Left lobe of liver (tissue), 2 donors: ENCODE measurements around the gene PLXNB3. TPM values are rescaled to one million over a fixed set of nuclear protein-coding genes. Genes with fewer than 3 reads are reported as not detected.
"Not testable (repeated sequence)": the region's sequence is repeated elsewhere in the genome, so short reads cannot be mapped to it uniquely, and the experiment has no call there.

Experiments
- ATAC-seq: fragments of 200-7000 bp; cut with Tn5 transposase; one replicate; pipeline ENCODE4 v1.9.1; 2020; ENCODE audit warnings: mild to moderate bottlenecking, moderate library complexity
- DNase-seq: peaks from one replicate; pipeline ENCODE4 v3.0.0-alpha.2; 2020; ENCODE audit warnings: low spot score
- total RNA-seq: library from RNA; stranded (reverse); gene quantifications from one replicate; pipeline ENCODE4 v1.2.1, GENCODE V29; 2021
- donor health status: DM: no; HTN: no; CAD: no; lungs with moderate emphysema.
- donor health status: DM: no; HTN: yes; CAD: no.

PLXNB3 gene
- total RNA-seq = 1.4 TPM

DNA sequence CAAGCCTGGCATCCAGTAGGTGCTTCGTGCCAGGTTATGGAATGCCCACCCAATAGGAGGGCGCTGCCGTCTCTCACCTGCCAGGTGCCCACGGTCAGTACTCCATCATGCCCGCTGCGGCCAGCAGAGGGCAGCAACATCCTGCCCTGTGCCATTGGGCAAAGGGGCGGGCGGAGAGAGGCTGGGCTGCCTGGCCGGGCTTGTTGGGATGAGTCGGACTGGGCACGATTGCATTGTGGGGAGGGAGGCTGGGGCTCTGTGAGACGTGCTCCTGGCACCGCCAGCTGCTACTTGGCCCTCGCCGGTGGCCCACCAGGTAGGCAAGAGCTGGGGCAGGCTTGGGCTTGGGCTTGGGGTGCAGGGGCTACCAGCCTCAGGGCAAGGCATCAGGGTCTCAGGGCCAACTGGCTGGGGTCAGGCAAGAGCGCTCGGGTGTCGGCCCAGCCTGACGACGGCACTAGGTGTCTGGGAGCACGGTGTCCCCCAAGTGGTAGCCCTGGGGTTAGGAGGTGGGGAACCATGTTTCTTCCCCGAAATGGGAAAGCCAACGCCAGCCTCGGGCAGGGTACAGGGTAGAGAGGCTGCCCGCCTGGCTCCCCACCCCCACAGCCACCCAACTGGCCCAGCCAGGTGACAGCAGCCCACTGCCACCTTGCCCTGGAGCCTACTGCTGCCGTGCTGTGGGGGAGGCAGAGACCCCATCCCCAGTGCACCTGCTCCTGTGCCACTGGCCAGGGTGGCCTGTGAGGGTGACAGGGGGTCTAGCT is at the start of gene PLXNB3:
Gene PLXNB3, plus strand, starts transcription at position 261 of the 767 bp plus-strand sequence. CDS start 1,287 bp downstream, outside the sequence.
- DNase-seq = peak; percentile 72
- peak; percentile 96 for ATAC-seq

- DNase-seq (no peak), ATAC-seq (no peak)
These were observed 49.8 kb upstream of the PLXNB3 start for GRCh38 chrX:153714256-153714655.

GRCh38 chrX:153717445-153717844 is 46.6 kb upstream of the PLXNB3 start:
- DNase-seq (no peak), ATAC-seq (no peak)

DNA sequence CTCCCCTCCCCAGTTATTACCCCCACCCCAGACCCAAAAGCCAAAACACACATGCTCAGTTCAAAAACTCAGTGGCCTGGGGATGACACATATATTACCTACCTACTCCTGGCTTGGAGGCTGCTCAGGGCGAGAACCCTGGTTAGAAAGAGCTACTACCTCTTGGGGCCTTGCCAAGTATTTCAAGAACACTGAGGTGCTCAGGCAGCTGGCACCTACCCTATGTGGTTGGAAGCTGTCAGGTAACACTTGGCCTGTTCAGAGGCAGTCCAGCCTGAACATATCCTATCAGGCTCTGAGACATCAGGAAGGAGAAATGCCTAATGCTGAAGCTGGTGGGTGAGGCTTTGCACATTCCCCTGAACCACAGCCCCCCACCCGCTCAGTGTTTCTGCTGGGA is 44.8 kb upstream of the PLXNB3 start:
- ATAC-seq (no peak), DNase-seq (no peak)

GRCh38 chrX:153719701-153720100 is 44.3 kb upstream of the PLXNB3 start:
- no peak for DNase-seq
- no peak for ATAC-seq

GRCh38 chrX:153722704-153723350 is 41.2 kb upstream of the PLXNB3 start:
- ATAC-seq = no peak
- no peak for DNase-seq

GRCh38 chrX:153723351-153724251 is 40.4 kb upstream of the PLXNB3 start:
- ATAC-seq = peak; percentile 6
- peak; percentile 68 for DNase-seq

DNA sequence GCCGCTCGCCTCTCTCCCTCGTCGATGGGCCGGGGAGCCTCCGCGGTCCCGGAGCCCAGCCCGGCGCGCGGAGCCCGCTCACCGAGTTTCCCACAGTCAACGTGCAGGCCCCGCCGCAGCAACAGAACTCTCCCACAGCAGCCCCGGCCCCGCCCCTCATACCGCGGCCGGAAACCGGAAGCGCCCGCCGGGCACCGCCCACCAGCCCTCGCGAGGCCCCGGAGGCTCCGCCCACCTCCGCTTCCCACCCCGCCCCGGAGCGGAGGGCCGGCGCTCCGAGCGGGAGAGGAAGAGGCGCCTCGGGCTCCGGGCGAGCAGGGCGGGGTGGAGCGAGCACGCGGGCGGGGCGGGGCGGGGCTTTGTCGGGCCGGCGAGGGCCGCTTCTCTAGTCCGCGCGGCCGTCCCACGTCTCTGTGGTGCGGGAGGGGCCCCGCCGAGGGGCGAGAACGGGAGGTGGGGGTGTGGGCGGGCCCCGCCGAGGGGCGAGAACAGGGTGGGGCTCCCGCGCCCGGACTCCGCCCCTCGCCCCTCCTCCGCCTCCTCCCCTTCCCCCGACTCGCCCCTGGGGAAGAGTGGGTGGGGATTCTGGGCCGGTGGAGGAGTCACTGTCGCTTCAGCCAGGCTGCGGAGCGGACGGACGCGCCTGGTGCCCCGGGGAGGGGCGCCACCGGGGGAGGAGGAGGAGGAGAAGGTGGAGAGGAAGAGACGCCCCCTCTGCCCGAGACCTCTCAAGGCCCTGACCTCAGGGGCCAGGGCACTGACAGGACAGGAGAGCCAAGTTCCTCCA is 39.6 kb upstream of the PLXNB3 start, which contains the start of the genes ABCD1 and BCAP31:
Gene ABCD1, plus strand, starts transcription at position 605 of the 787 bp plus-strand sequence. CDS start 411 bp downstream, outside the sequence.
Gene BCAP31, minus strand, starts transcription at position 136 of the 787 bp plus-strand sequence. CDS start 1,143 bp downstream, outside the sequence.
- peak; percentile 79 for ATAC-seq

DNA sequence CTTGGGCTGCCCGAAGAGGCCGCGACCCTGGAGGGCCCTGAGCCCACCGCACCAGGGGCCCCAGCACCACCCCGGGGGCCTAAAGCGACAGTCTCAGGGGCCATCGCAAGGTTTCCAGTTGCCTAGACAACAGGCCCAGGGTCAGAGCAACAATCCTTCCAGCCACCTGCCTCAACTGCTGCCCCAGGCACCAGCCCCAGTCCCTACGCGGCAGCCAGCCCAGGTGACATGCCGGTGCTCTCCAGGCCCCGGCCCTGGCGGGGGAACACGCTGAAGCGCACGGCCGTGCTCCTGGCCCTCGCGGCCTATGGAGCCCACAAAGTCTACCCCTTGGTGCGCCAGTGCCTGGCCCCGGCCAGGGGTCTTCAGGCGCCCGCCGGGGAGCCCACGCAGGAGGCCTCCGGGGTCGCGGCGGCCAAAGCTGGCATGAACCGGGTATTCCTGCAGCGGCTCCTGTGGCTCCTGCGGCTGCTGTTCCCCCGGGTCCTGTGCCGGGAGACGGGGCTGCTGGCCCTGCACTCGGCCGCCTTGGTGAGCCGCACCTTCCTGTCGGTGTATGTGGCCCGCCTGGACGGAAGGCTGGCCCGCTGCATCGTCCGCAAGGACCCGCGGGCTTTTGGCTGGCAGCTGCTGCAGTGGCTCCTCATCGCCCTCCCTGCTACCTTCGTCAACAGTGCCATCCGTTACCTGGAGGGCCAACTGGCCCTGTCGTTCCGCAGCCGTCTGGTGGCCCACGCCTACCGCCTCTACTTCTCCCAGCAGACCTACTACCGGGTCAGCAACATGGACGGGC is 38.8 kb upstream of the PLXNB3 start:
- DNase-seq = no peak

More for the DNA sequence above, 39.6 kb upstream of the PLXNB3 start, which contains the start of the genes ABCD1 and BCAP31:
- peak; percentile 91 for DNase-seq

DNA sequence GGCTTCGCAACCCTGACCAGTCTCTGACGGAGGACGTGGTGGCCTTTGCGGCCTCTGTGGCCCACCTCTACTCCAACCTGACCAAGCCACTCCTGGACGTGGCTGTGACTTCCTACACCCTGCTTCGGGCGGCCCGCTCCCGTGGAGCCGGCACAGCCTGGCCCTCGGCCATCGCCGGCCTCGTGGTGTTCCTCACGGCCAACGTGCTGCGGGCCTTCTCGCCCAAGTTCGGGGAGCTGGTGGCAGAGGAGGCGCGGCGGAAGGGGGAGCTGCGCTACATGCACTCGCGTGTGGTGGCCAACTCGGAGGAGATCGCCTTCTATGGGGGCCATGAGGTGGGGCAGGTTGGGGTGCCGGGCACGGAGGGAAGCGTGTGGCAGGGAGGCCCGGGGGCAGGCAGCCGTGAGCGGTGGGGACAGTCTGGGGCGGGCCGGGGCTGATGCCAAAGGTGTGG is 38.2 kb upstream of the PLXNB3 start:
- DNase-seq = no peak

More for the DNA sequence above, 38.8 kb upstream of the PLXNB3 start:
- peak; percentile 3 for ATAC-seq

DNA sequence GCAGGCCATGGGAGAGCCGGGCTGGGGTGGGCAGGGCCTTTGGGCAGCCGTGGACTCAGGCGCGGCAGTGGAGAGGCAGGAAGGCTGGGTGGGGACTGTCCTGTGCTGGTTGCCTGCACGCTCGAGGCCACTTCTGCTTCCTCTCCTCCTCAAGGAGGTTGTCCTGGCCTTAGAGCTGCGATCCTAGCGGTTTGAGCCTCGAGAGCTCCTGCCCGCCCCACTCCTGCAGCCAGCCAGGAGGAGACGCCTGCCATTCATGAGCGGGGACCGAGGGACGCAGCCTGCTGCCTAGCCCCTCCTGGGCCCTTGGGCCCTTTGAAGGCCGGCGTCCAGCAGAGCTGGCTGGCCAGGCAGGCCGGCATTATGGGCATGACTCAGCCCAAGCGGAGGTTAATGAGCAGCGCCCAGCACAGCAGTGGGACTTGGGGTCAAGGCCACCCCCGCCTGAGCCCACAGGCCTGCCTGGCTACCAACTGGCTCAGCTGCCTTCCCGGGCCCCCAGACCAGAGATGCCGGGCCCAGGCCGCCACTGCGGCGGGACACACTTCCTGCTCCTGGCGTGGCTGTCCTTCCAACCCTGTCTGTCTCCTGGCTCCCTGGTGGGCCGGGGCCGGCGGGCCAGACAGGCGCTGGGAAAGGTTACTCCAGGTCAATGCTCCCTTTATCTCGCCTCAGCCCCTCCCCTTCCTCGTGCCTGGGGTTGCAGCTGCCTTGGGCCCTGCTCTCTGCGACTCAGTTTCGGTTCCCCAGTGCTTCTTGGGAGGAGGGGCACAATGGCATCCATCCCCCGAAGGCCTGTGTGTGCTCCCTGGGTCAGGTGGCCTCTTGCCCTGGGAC is 37.5 kb upstream of the PLXNB3 start:
- DNase-seq (peak; percentile 65), ATAC-seq (peak; percentile 10)

More for the DNA sequence above, 38.2 kb upstream of the PLXNB3 start:
- ATAC-seq = no peak

- ATAC-seq (peak; percentile 37), DNase-seq (peak; percentile 82)
These were observed 36.7 kb upstream of the PLXNB3 start for GRCh38 chrX:153727123-153727931.

DNA sequence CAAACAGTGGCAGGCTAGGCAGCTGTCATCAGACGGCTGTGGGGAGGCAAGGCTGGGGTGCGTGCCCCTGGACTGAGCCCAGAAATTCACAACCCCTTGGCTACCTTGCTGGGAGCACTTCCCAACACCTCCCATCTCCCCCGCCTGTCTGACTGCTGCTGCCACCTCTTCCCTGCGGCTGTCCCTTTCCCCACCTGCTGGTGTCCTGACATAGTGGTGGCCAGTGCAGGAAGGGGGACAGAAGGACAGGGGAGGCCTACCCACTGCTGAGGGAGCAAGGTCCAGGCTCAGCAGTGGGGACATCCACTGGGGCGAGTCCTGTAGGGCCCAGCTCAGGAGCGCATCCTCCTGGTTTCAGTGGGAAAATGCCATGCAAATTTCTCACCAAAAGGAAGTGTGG is 36.0 kb upstream of the PLXNB3 start:
- ATAC-seq (no peak), DNase-seq (no peak)

- no peak for ATAC-seq
- no peak for DNase-seq
These were observed 35.0 kb upstream of the PLXNB3 start for GRCh38 chrX:153728951-153729631.

DNA sequence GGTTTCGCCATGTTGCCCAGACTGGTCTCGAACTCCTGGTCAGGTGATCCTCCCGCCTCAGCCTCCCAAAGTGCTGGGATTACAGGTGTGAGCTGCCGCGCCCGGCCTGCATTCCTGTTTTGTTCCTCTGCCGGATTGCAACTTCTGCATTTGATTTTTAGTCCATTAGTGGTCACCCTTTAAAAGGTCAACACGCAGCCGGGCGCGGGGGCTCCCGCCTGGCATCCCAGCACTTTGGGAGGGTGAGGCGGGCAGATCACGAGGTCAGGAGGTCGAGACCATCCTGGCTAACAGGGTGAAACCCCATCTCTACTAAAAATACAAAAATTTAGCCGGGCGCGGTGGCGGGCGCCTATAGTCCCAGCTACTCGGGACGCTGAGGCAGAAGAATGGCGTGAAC is 33.9 kb upstream of the PLXNB3 start:
- ATAC-seq, DNase-seq: not testable (repeated sequence)

DNA sequence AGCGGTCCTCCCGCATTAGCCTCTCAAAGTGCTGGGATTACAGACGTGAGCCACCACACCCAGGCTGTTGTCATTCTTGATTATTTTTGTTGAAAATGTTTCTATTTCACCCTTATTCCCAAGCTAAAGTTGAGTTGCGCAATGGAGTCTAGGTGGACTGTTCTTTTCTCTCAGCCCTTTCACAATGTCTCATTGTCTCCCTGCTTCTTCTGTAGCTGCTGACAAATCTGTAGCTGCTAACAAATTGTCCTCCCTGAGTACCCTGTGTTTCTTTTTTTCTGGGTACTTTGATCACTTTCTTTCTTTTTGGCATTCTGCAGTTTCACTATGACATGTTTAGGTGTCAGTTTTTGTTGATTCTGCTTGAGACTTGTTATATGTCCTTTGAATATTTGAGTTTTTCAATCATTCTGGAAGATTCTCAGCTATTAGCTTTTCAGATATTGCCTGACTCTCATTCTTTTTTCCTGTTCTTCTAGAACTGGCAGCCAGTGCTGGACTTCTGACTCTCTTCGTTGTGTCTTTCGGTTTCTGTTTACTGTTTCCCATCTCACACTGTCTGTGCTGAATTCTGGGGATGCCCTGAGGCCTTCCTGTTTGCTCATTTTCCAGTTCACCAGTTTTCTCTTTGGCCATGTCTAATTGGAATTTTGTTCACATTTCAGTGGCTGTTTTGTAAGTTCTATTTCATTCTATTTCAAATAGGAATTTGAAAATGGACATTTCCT is 32.8 kb upstream of the PLXNB3 start:
- DNase-seq (no peak), ATAC-seq (no peak)
